Osteoblast (primary cell): Measurements from ENCODE around the gene CYP2D6. TPM values are rescaled to one million over a fixed set of nuclear protein-coding genes. Genes with fewer than 3 reads are reported as not detected.
"Not testable (repeated sequence)": the region's sequence is repeated elsewhere in the genome, so short reads cannot be mapped to it uniquely, and the experiment has no call there.

Source experiments
- DNase-seq: peaks from one replicate; pipeline ENCODE4 v3.0.0; 2011; ENCODE audit warnings: low spot score, mixed read lengths; ENCODE audit not compliant: insufficient read length; ENCODE audit errors: missing footprints
- H2AFZ ChIP-seq: 2 replicates; pipeline ENCODE4 v1.6.0; 2011; ENCODE audit warnings: mild to moderate bottlenecking, low read length
- H3K27ac ChIP-seq: 2 replicates; pipeline ENCODE4 v1.5.1; 2011; ENCODE audit warnings: mild to moderate bottlenecking, low read depth, low read length, moderate library complexity
- H3K27me3 ChIP-seq: 2 replicates; pipeline ENCODE4 v1.6.0; 2012; ENCODE audit warnings: mild to moderate bottlenecking, control low read depth, inconsistent platforms, low read length, moderate library complexity; ENCODE audit not compliant: insufficient read depth
- H3K36me3 ChIP-seq: 2 replicates; pipeline ENCODE4 v1.5.1; 2011; ENCODE audit warnings: mild to moderate bottlenecking, low read length, control low read depth, moderate library complexity; ENCODE audit not compliant: insufficient read depth
- H3K4me1 ChIP-seq: 2 replicates; pipeline ENCODE4 v1.5.1; 2011; ENCODE audit warnings: mild to moderate bottlenecking, low read length, control low read depth, moderate library complexity; ENCODE audit not compliant: insufficient read depth
- H3K4me2 ChIP-seq: 2 replicates; pipeline ENCODE4 v1.6.0; 2011; ENCODE audit warnings: mild to moderate bottlenecking, low read length; ENCODE audit not compliant: insufficient read depth
- H3K4me3 ChIP-seq: fragments of 200-600 bp; sonication (generic); 3 replicates; pipeline ENCODE4 v1.5.1; 2012; ENCODE audit warnings: mild to moderate bottlenecking, low read length, inconsistent platforms; ENCODE audit not compliant: insufficient read depth
- H3K79me2 ChIP-seq: 2 replicates; pipeline ENCODE4 v1.6.0; 2012; ENCODE audit warnings: mild to moderate bottlenecking, low read length, control low read depth, inconsistent platforms; ENCODE audit not compliant: insufficient read depth
- H3K9me3 ChIP-seq: 2 replicates; pipeline ENCODE4 v1.5.1; 2011; ENCODE audit warnings: low read depth, low read length, control low read depth
- H4K20me1 ChIP-seq: 2 replicates; pipeline ENCODE4 v1.6.0; 2012; ENCODE audit warnings: mild to moderate bottlenecking, low read length, control low read depth; ENCODE audit not compliant: insufficient read depth
- CTCF ChIP-seq: IDR thresholded peaks from 2 replicates; pipeline ENCODE4 v1.5.1; 2011; ENCODE audit warnings: mild to moderate bottlenecking, low read depth, low read length, moderate library complexity; ENCODE audit errors: extremely low read depth
- total RNA-seq: library from RNA; depleted of rRNA; stranded (reverse); fragments of >200 nt; gene quantifications from 2 replicates; pipeline ENCODE4 v1.2.3, GENCODE V29; 2012

The CYP2D6 gene
- total RNA-seq, 1 donor: 0.36 TPM

GRCh38 chr22:42131562-42131961 lies 952 bp upstream of the CYP2D6 start:
- Histone ChIP-seq H3K4me3 (no peak overlapping the region), H3K4me1 (peaks cover 4% of the 10 kb centered on the region), H4K20me1 (no peaks in the 10 kb centered on the region), H3K27me3 (no peaks in the 10 kb centered on the region), H3K27ac (no peak overlapping the region), H2AFZ (no peak overlapping the region), H3K9me3 (no peaks in the 10 kb centered on the region), H3K36me3 (no peaks in the 10 kb centered on the region), H3K79me2 (no peaks in the 10 kb centered on the region), H3K4me2 (no peak overlapping the region)
- TF ChIP-seq CTCF: no peak
- DNase-seq: no peak

- not testable (repeated sequence) for H4K20me1 ChIP-seq, H3K27ac ChIP-seq, DNase-seq, H3K4me2 ChIP-seq, H3K27me3 ChIP-seq, H3K4me1 ChIP-seq, H3K4me3 ChIP-seq, H2AFZ ChIP-seq, H3K9me3 ChIP-seq, H3K36me3 ChIP-seq, H3K79me2 ChIP-seq
Measured at GRCh38 chr22:42130182-42130581, 428 bp downstream of the CYP2D6 start.

GRCh38 chr22:42128776-42129694 lies 1.6 kb downstream of the CYP2D6 start:
- H3K79me2 ChIP-seq, H3K4me3 ChIP-seq, H3K27me3 ChIP-seq, H3K27ac ChIP-seq, H2AFZ ChIP-seq, H3K4me1 ChIP-seq, H4K20me1 ChIP-seq, H3K9me3 ChIP-seq, H3K4me2 ChIP-seq, H3K36me3 ChIP-seq: not testable (repeated sequence)
- peak; percentile 76 for DNase-seq

- H3K27ac ChIP-seq, H3K4me3 ChIP-seq, H4K20me1 ChIP-seq, H3K27me3 ChIP-seq, H3K4me1 ChIP-seq, H3K36me3 ChIP-seq, H3K4me2 ChIP-seq, H3K9me3 ChIP-seq, H3K79me2 ChIP-seq, H2AFZ ChIP-seq, DNase-seq: not testable (repeated sequence)
Measured at GRCh38 chr22:42128007-42128406, 2.6 kb downstream of the CYP2D6 start.

GRCh38 chr22:42127606-42128005 lies 3.0 kb downstream of the CYP2D6 start:
- H3K9me3 ChIP-seq: no peaks in the 10 kb centered on the region
- H3K4me1 ChIP-seq: no peaks in the 10 kb centered on the region
- H3K27me3 ChIP-seq: no peaks in the 10 kb centered on the region
- no peaks in the 10 kb centered on the region for H3K79me2 ChIP-seq
- H3K27ac ChIP-seq: no peak overlapping the region
- DNase-seq: no peak
- no peak for TF ChIP-seq CTCF
- no peaks in the 10 kb centered on the region for H4K20me1 ChIP-seq
- no peak overlapping the region for H3K4me2 ChIP-seq
- H2AFZ ChIP-seq: no peak overlapping the region
- no peak overlapping the region for H3K4me3 ChIP-seq
- H3K36me3 ChIP-seq: no peaks in the 10 kb centered on the region

GRCh38 chr22:42123529-42123928 lies 7.1 kb downstream of the CYP2D6 start:
- not testable (repeated sequence) for H3K9me3 ChIP-seq, H3K79me2 ChIP-seq, H3K4me1 ChIP-seq

GRCh38 chr22:42120231-42121021 lies 10.2 kb downstream of the CYP2D6 start:
- not testable (repeated sequence) for H3K4me2 ChIP-seq, H3K27ac ChIP-seq, H2AFZ ChIP-seq, H3K36me3 ChIP-seq, H3K79me2 ChIP-seq, H3K27me3 ChIP-seq, H3K4me1 ChIP-seq, H3K9me3 ChIP-seq, H3K4me3 ChIP-seq, H4K20me1 ChIP-seq, DNase-seq

More at GRCh38 chr22:42123529-42123928, 7.1 kb downstream of the CYP2D6 start:
- not testable (repeated sequence) for H3K27me3 ChIP-seq, H3K27ac ChIP-seq, H3K4me2 ChIP-seq, H3K4me3 ChIP-seq, H2AFZ ChIP-seq, DNase-seq, H3K36me3 ChIP-seq, H4K20me1 ChIP-seq
